GM21447 (cell line): Measurements from ENCODE around the gene CDK8.

Source experiments
- ATAC-seq: cut with Tn5 transposase; IDR thresholded peaks from one replicate; pipeline ENCODE4 v1.9.1; 2021; ENCODE audit not compliant: unreplicated experiment

Gene CDK8

GRCh38 chr13:26435646-26436045 is 181.7 kb downstream of the CDK8 start:
- ATAC-seq = no peak

- no peak for ATAC-seq
Measured at GRCh38 chr13:26436914-26437313, 183.0 kb downstream of the CDK8 start.

- no peak for ATAC-seq
Measured at GRCh38 chr13:26440111-26440510, 186.2 kb downstream of the CDK8 start.

GRCh38 chr13:26441476-26441875 is 187.5 kb downstream of the CDK8 start:
- no peak for ATAC-seq

GRCh38 chr13:26442541-26442940 is 188.6 kb downstream of the CDK8 start:
- ATAC-seq = no peak

- ATAC-seq = no peak
Measured at GRCh38 chr13:26445092-26445491, 191.2 kb downstream of the CDK8 start.

- no peak for ATAC-seq
Measured at GRCh38 chr13:26446751-26447150, 192.8 kb downstream of the CDK8 start.

GRCh38 chr13:26448032-26448431 is 194.1 kb downstream of the CDK8 start:
- ATAC-seq = no peak

- ATAC-seq = no peak
Measured at GRCh38 chr13:26449063-26449848, 195.3 kb downstream of the CDK8 start.
